CD14-positive monocyte (primary cell): Measurements from ENCODE around the gene ZYG11A. TPM values are rescaled to one million over a fixed set of nuclear protein-coding genes. Genes with fewer than 3 reads are reported as not detected.

Experiments
- DNase-seq, 3 donors: peaks; one replicate each; pipeline ENCODE4 v3.0.0-alpha.2; 2011 to 2022
- H2AFZ ChIP-seq: 2 replicates; pipeline ENCODE4 v1.6.0; 2012; ENCODE audit warnings: mild to moderate bottlenecking, low read depth, low read length, inconsistent platforms; ENCODE audit not compliant: insufficient read depth, poor library complexity, severe bottlenecking
- H3K27ac ChIP-seq, 2 donors: 1 replicate in 1 of 2; 2 replicates in 1 of 2; pipeline ENCODE4 v1.5.1; 2012 to 2013; ENCODE audit warnings: low read length in 2 of 2, control low read depth in 1 of 2, inconsistent platforms in 1 of 2, low read depth in 1 of 2, mild to moderate bottlenecking in 1 of 2
- H3K27me3 ChIP-seq, 2 donors: one replicate each; pipeline versions ENCODE4 v1.6.0 to v1.6.1; 2011 to 2013; ENCODE audit warnings: low read length in 2 of 2; ENCODE audit not compliant: control insufficient read depth in 2 of 2, insufficient read depth in 2 of 2
- H3K36me3 ChIP-seq, 2 donors: replicated peaks in 1 of 2; 1 replicate in 1 of 2; 2 replicates in 1 of 2; pipeline versions ENCODE4 v1.5.1 to v1.6.1; 2012 to 2013; ENCODE audit warnings: low read length in 2 of 2, control low read depth in 1 of 2, inconsistent platforms in 1 of 2, mild to moderate bottlenecking in 1 of 2; ENCODE audit not compliant: insufficient read depth in 2 of 2, control insufficient read depth in 1 of 2
- H3K4me1 ChIP-seq, 2 donors: 1 replicate in 1 of 2; 2 replicates in 1 of 2; pipeline versions ENCODE4 v1.5.1 to v1.6.1; 2012 to 2013; ENCODE audit warnings: low read length in 2 of 2, control low read depth in 1 of 2, inconsistent platforms in 1 of 2, mild to moderate bottlenecking in 1 of 2, moderate library complexity in 1 of 2; ENCODE audit not compliant: insufficient read depth in 2 of 2, control insufficient read depth in 1 of 2
- H3K4me2 ChIP-seq: replicated peaks from 2 replicates; pipeline ENCODE3; 2012; ENCODE audit warnings: low read length, moderate library complexity, mild to moderate bottlenecking; ENCODE audit not compliant: poor library complexity, severe bottlenecking; ENCODE audit errors: extremely low read depth
- H3K4me3 ChIP-seq, 3 experiments: fragments of 200-600 bp in 1 of 3; sonication (generic) in 1 of 3; replicated peaks in 1 of 3; 1 replicate in 2 of 3; 2 replicates in 1 of 3; pipeline ENCODE4 v1.5.1; 2011 to 2013; ENCODE audit warnings: low read length in 3 of 3, mild to moderate bottlenecking in 3 of 3, control low read depth in 2 of 3, low read depth in 2 of 3, inconsistent platforms in 1 of 3, moderate library complexity in 1 of 3
- H3K79me2 ChIP-seq: 2 replicates; pipeline ENCODE4 v1.6.0; 2012; ENCODE audit warnings: mild to moderate bottlenecking, control low read depth, inconsistent platforms, low read length, moderate library complexity; ENCODE audit not compliant: insufficient read depth
- H3K9ac ChIP-seq: 2 replicates; pipeline ENCODE4 v1.6.0; 2017; ENCODE audit warnings: low read length, mild to moderate bottlenecking; ENCODE audit not compliant: insufficient read depth, poor library complexity, severe bottlenecking
- H3K9me3 ChIP-seq, 2 donors: replicated peaks in 1 of 2; 1 replicate in 1 of 2; 2 replicates in 1 of 2; pipeline versions ENCODE4 v1.5.1 to v1.6.1; 2012 to 2013; ENCODE audit warnings: low read length in 2 of 2, control low read depth in 1 of 2; ENCODE audit not compliant: control insufficient read depth in 1 of 2, insufficient read depth in 1 of 2
- H4K20me1 ChIP-seq: 2 replicates; pipeline ENCODE4 v1.6.0; 2012; ENCODE audit warnings: mild to moderate bottlenecking, low read length, control low read depth, moderate library complexity; ENCODE audit not compliant: insufficient read depth
- H3K27ac Mint-ChIP-seq, 7 donors: one replicate each; pipeline ENCODE4 v1.8.0; 2020; ENCODE audit warnings: mild to moderate bottlenecking in 7 of 7, mixed read lengths in 7 of 7, moderate library complexity in 6 of 7, inconsistent platforms in 2 of 7
- H3K27me3 Mint-ChIP-seq, 3 donors: one replicate each; pipeline ENCODE4 v1.8.0; 2021 to 2022; ENCODE audit warnings: low read depth in 3 of 3, mild to moderate bottlenecking in 3 of 3, mixed read lengths in 3 of 3, moderate library complexity in 3 of 3, inconsistent platforms in 1 of 3
- H3K36me3 Mint-ChIP-seq, 2 donors: one replicate each; pipeline ENCODE4 v1.8.0; 2020; ENCODE audit warnings: mixed read lengths in 2 of 2, inconsistent platforms in 1 of 2, mild to moderate bottlenecking in 1 of 2
- H3K4me1 Mint-ChIP-seq: one replicate; pipeline ENCODE4 v1.8.0; 2020; ENCODE audit warnings: mild to moderate bottlenecking, mixed read lengths
- H3K4me3 Mint-ChIP-seq, 2 donors: one replicate each; pipeline ENCODE4 v1.8.0; 2020; ENCODE audit warnings: mild to moderate bottlenecking in 2 of 2, mixed read lengths in 2 of 2, moderate library complexity in 1 of 2
- H3K9me3 Mint-ChIP-seq, 7 donors: one replicate each; pipeline ENCODE4 v1.8.0; 2020 to 2022; ENCODE audit warnings: mixed read lengths in 7 of 7, mild to moderate bottlenecking in 6 of 7, moderate library complexity in 6 of 7, inconsistent platforms in 2 of 7
- CTCF ChIP-seq: fragments of 200-600 bp; IDR thresholded peaks from one replicate; pipeline ENCODE4 v1.8.0; 2022; ENCODE audit warnings: antibody characterized with exemption, mild to moderate bottlenecking
- WGBS: methylation state at CpG from one replicate; pipeline ENCODE4 v1.1.5; 2013; ENCODE audit warnings: missing lambda C conversion rate; ENCODE audit not compliant: insufficient coverage; 5-methylcytosine and 5-hydroxymethylcytosine counted together
- intact Hi-C, 2 donors: fragments of 100-400 bp; cut with micrococcal nuclease; formaldehyde crosslinking; loops; one replicate each; pipeline versions ENCODE4 v1.15.0 to v1.15.1; 2023
- polyA plus RNA-seq, 3 donors: library from polyadenylated mRNA; depleted of rRNA in 1 of 3; unstranded in 2 of 3; stranded (reverse) in 1 of 3; fragments of 300-500 nt in 2 of 3; fragments of >200 nt in 1 of 3; fragmentation: Illumina TruSeq in 2 of 3; gene quantifications; 1 replicate in 2 of 3; 2 replicates in 1 of 3; pipeline ENCODE4 v1.2.3, GENCODE V29; 2012 to 2021

ZYG11A gene
- polyA plus RNA-seq, 3 donors, result not detected

- H2AFZ ChIP-seq, result no peak overlapping the region
- no peak overlapping the region for H3K27ac ChIP-seq
- H3K27me3 ChIP-seq, result peaks cover 2 to 31% of the 10 kb centered on the region in 2 donors
- WGBS, result 60% methylated on average over 1 of the region's 6 CpGs
- H3K4me2 ChIP-seq, result no peak overlapping the region
- Mint-ChIP-seq H3K27me3 (peaks cover 3 to 28% (median 24%) of the 10 kb centered on the region in 3 donors), H3K9me3 (peaks cover 0 to 6% (median 0%) of the 10 kb centered on the region in 7 donors), H3K4me3 (no peak overlapping the region), H3K27ac (no peak overlapping the region), H3K36me3 (no peaks in the 10 kb centered on the region), H3K4me1 (peaks cover 8% of the 10 kb centered on the region)
- H3K4me1 ChIP-seq, result peaks cover 11 to 13% of the 10 kb centered on the region in 2 donors
- no peaks in the 10 kb centered on the region for H3K36me3 ChIP-seq
- H4K20me1 ChIP-seq, result no peaks in the 10 kb centered on the region
- DNase-seq, result no peak
- no peak overlapping the region for H3K9ac ChIP-seq
- no peaks in the 10 kb centered on the region for H3K9me3 ChIP-seq
- no peak overlapping the region for H3K4me3 ChIP-seq
- TF ChIP-seq CTCF, result no peak
- intact Hi-C loops, result no loop called here
- H3K79me2 ChIP-seq, result no peaks in the 10 kb centered on the region
Measured at GRCh38 chr1:52918201-52918600, 75.6 kb downstream of the ZYG11A start.

GRCh38 chr1:52919051-52919722, 76.6 kb downstream of the ZYG11A start:
- no peak overlapping the region for H3K4me3 ChIP-seq
- intact Hi-C loops, result no loop called here
- H3K4me1 Mint-ChIP-seq, result peaks cover 8% of the 10 kb centered on the region
- no peak for DNase-seq
- no peaks in the 10 kb centered on the region for H4K20me1 ChIP-seq
- H3K79me2 ChIP-seq, result no peaks in the 10 kb centered on the region
- no peak for TF ChIP-seq CTCF
- no peaks in the 10 kb centered on the region for H3K36me3 ChIP-seq
- peak overlapping the region in 1 of 2 donors; percentile 13 for H3K4me3 Mint-ChIP-seq
- no peak overlapping the region for H3K27ac ChIP-seq
- peaks cover 11 to 13% of the 10 kb centered on the region in 2 donors for H3K4me1 ChIP-seq
- peaks cover 2 to 36% of the 10 kb centered on the region in 2 donors for H3K27me3 ChIP-seq
- H3K36me3 Mint-ChIP-seq, result no peaks in the 10 kb centered on the region
- no peak overlapping the region for H3K27ac Mint-ChIP-seq
- no peak overlapping the region for H2AFZ ChIP-seq
- no peak overlapping the region for H3K4me2 ChIP-seq
- 92% methylated on average over 6 of the region's 7 CpGs for WGBS
- no peaks in the 10 kb centered on the region for H3K9me3 ChIP-seq
- H3K9me3 Mint-ChIP-seq, result peaks cover 0 to 6% (median 0%) of the 10 kb centered on the region in 7 donors
- H3K27me3 Mint-ChIP-seq, result peaks cover 4 to 32% (median 29%) of the 10 kb centered on the region in 3 donors
- H3K9ac ChIP-seq, result no peak overlapping the region
